ENCODE data around the gene CSRP3. TPM values are rescaled to one million over a fixed set of nuclear protein-coding genes. Genes with fewer than 3 reads are reported as not detected.

The CSRP3 gene
- total RNA-seq, 2 experiments from 2014 or later, result not detected

DNA sequence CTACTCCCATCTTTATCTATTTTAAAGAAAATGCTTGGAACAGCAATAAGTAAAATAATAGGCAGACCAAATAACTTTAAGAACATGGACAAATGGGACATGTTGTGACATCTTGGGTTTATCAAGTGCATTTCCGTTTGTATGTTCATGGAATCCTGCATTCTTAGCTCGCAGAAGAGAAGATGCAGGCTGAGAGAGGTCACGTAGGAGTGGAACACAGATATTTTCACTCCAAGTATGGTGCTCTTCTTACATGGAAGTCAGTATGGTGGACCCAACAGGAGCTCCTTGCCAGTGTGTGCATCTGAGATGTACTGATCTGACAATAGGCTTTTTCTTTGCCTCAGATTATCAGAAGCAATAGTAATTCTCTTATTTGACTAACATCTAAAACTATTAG, 37.3 kb upstream of the CSRP3 start:
- POLR2A ChIA-PET, result no interaction called here
- H3K9me3 Mint-ChIP-seq, result no peaks in the 10 kb centered on the region
- DNase-seq, result no peak
- peak overlapping the region; percentile 75 for H3K4me3 Mint-ChIP-seq
- peaks cover 45% of the 10 kb centered on the region for H3K4me1 Mint-ChIP-seq
- H3K36me3 Mint-ChIP-seq (ENCODE audit: low read depth), result peaks cover 62% of the 10 kb centered on the region
- peaks cover 6% of the 10 kb centered on the region for H3K27me3 Mint-ChIP-seq
- no peak overlapping the region for H3K27ac Mint-ChIP-seq
- CTCF ChIA-PET, result no interaction called here

- Mint-ChIP-seq H3K36me3 (ENCODE audit: low read depth) (peaks cover 68% of the 10 kb centered on the region), H3K27me3 (peaks cover 2% of the 10 kb centered on the region), H3K4me3 (no peak overlapping the region), H3K9me3 (no peaks in the 10 kb centered on the region), H3K4me1 (peaks cover 38% of the 10 kb centered on the region), H3K27ac (peak overlapping the region; percentile 9)
- ChIA-PET CTCF (interaction anchor here (0.5 to 1.0 kb wide), 3 partner anchors 9 to 921 kb away, joined by 3 to 4 read pairs (median 3); no protein-coding TSS in a partner anchor), POLR2A (no interaction called here)
- DNase-seq, result no peak
These were observed 36.0 kb upstream of the CSRP3 start for GRCh38 chr11:19237813-19238212.

DNA sequence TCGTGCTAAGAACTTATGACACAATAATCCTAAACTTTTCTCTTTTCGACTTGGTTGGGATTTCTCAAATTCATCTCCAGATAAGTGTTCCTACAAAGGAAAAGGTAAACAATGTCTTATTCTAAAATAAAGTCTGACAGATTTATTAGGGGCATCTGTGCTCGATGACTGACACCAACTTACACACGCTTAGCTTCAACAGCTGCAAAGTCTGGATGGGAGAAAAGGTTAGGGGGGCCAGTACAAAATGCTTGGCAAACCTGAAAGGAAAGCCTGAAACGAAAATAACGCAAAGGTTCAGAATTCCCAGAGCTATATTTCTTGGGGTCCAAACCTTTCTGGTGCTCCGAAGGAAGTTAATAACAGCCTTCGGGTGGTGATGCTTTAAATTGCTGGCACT, 35.6 kb upstream of the CSRP3 start:
- no peaks in the 10 kb centered on the region for H3K27me3 Mint-ChIP-seq
- no peak for DNase-seq
- ChIA-PET CTCF (interaction anchor here (0.5 to 1.0 kb wide), 3 partner anchors 9 to 921 kb away, joined by 3 to 4 read pairs (median 3); no protein-coding TSS in a partner anchor), POLR2A (no interaction called here)
- no peak overlapping the region for H3K27ac Mint-ChIP-seq
- no peak overlapping the region for H3K4me3 Mint-ChIP-seq
- peaks cover 69% of the 10 kb centered on the region for H3K36me3 Mint-ChIP-seq (ENCODE audit: low read depth)
- no peaks in the 10 kb centered on the region for H3K9me3 Mint-ChIP-seq
- H3K4me1 Mint-ChIP-seq, result peaks cover 34% of the 10 kb centered on the region

DNA sequence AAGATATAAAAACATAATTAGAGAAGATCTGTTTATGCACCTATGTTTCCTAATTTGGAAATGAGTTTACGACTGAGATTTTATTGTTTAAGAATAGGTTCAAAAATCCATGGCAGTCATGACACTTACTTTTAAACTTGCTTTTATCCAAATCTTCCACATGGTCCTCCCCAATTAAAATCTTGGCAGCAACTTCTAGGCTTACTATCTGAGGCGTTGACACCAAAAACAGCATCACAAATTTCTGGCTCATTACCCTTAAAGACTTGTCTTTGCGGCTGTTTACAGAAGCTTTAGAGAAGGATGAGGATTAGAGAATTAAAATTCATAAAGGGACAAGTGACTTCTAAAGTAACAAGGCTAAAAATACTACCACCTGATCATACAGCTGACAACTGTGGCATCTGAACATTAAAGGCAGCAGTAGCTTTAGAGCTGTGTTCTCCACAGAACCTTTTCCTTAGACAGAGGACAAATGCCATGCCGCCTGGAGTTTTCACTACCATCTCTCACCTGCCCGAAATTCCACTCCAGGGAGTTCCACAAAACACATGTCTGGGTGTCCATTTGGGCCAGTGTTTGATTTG, 32.5 kb upstream of the CSRP3 start:
- no peaks in the 10 kb centered on the region for H3K27me3 Mint-ChIP-seq
- H3K4me1 Mint-ChIP-seq, result peaks cover 43% of the 10 kb centered on the region
- H3K4me3 Mint-ChIP-seq, result no peak overlapping the region
- no peak overlapping the region for H3K27ac Mint-ChIP-seq
- CTCF ChIA-PET, result interaction anchor here (0.6 to 0.8 kb wide), 2 partner anchors 33 to 1503 kb away, joined by 3 read pairs; no protein-coding TSS in a partner anchor
- no peak for DNase-seq
- H3K36me3 Mint-ChIP-seq (ENCODE audit: low read depth), result peaks cover 85% of the 10 kb centered on the region
- no peaks in the 10 kb centered on the region for H3K9me3 Mint-ChIP-seq
- POLR2A ChIA-PET, result no interaction called here

- ChIA-PET CTCF (interaction anchor here (1.5 kb wide), 1 partner anchor 46 kb away, joined by 4 read pairs; no protein-coding TSS in a partner anchor), POLR2A (no interaction called here)
- H3K9me3 Mint-ChIP-seq, result no peaks in the 10 kb centered on the region
- no peaks in the 10 kb centered on the region for H3K27me3 Mint-ChIP-seq
- peaks cover 33% of the 10 kb centered on the region for H3K4me1 Mint-ChIP-seq
- DNase-seq, result no peak
- peaks cover 87% of the 10 kb centered on the region for H3K36me3 Mint-ChIP-seq (ENCODE audit: low read depth)
- H3K4me3 Mint-ChIP-seq, result no peak overlapping the region
- peak overlapping the region; percentile 25 for H3K27ac Mint-ChIP-seq
These were observed 31.2 kb upstream of the CSRP3 start for GRCh38 chr11:19232910-19233503.

GRCh38 chr11:19229671-19230070, 27.9 kb upstream of the CSRP3 start:
- Mint-ChIP-seq H3K27ac (no peak overlapping the region), H3K36me3 (ENCODE audit: low read depth) (peaks cover 83% of the 10 kb centered on the region), H3K4me3 (no peak overlapping the region), H3K9me3 (no peaks in the 10 kb centered on the region), H3K4me1 (peaks cover 21% of the 10 kb centered on the region), H3K27me3 (no peaks in the 10 kb centered on the region)
- CTCF ChIA-PET, result interaction anchor here (0.7 kb wide), 1 partner anchor 115 kb away, joined by 3 read pairs; no protein-coding TSS in a partner anchor
- no peak for DNase-seq
- POLR2A ChIA-PET, result interaction anchor here (0.6 kb wide), 1 partner anchor 76 kb away, joined by 4 read pairs; no protein-coding TSS in a partner anchor

- H3K4me1 Mint-ChIP-seq, result peaks cover 21% of the 10 kb centered on the region
- peaks cover 81% of the 10 kb centered on the region for H3K36me3 Mint-ChIP-seq (ENCODE audit: low read depth)
- POLR2A ChIA-PET, result no interaction called here
These were observed 27.2 kb upstream of the CSRP3 start for GRCh38 chr11:19228968-19229367.

DNA sequence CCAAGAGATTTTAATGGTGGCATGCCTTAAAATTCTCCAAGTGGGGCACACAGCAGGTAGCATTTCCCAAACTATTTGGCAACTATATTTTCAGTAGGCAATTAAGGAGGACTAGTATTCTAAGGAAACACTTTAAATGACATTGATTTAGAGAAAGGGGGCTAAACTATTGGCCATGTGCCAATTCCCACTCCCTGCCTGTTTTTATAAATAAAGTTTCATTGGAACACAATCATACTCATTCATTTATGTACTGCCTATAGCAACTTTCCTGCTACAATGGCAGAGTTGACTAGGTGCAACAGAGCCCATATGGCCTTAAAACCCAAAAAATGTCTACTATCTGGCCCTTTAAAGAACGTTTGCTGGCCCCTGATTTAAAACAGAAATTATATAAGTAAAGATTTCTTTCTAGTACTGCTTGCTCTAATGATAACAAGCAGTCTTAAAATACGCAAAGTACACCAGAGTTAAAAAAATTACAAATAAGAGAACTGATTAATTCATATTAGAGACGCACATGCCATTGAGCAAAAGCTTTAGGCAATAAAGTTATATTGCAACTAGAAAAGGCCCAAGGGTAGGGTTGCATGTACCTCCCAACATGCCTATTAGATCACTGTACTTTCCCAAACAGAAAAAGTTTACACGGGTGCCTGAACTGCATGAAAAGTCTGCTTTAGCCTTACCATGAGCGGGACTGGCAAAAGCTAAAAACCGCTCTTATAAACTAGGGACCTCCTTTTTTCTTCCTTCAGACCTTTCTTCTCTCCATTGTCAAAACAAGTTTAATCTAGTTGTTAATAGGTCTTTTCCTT, 24.8 kb upstream of the CSRP3 start:
- POLR2A ChIA-PET, result no interaction called here

More at GRCh38 chr11:19228968-19229367, 27.2 kb upstream of the CSRP3 start:
- Mint-ChIP-seq H3K4me3 (no peak overlapping the region), H3K27ac (no peak overlapping the region), H3K27me3 (no peaks in the 10 kb centered on the region), H3K9me3 (no peaks in the 10 kb centered on the region)
- CTCF ChIA-PET, result interaction anchor here (0.7 kb wide), 1 partner anchor 9 kb away, joined by 3 read pairs; no protein-coding TSS in a partner anchor
- no peak for DNase-seq

DNA sequence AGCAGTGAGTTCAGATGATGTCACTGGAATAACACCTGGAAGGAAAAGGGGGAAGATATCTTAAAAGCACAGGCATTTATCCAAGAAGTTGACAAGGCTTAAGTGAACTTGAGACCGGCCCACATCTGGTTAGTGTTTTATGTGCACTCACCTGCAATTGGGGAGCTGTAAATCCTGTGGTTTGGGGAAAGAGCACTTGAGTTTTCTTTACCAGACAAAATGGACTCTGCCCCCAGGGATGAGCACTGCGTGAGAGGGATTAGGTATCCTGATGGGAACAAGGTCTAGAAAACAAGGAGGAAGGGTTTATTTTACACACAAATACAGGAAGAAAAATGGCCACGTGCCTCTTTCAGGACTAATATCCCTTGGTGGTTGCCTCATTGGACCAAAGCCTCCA, 23.8 kb upstream of the CSRP3 start:
- POLR2A ChIA-PET, result no interaction called here
- Mint-ChIP-seq H3K36me3 (ENCODE audit: low read depth) (peaks cover 67% of the 10 kb centered on the region), H3K27me3 (no peaks in the 10 kb centered on the region), H3K4me1 (peaks cover 9% of the 10 kb centered on the region), H3K9me3 (no peaks in the 10 kb centered on the region), H3K4me3 (no peak overlapping the region), H3K27ac (no peak overlapping the region)
- CTCF ChIA-PET, result no interaction called here
- no peak for DNase-seq

More for the DNA sequence above, 24.8 kb upstream of the CSRP3 start:
- no peak overlapping the region for H3K27ac Mint-ChIP-seq
- H3K4me3 Mint-ChIP-seq, result no peak overlapping the region
- CTCF ChIA-PET, result no interaction called here
- no peaks in the 10 kb centered on the region for H3K9me3 Mint-ChIP-seq
- H3K36me3 Mint-ChIP-seq (ENCODE audit: low read depth), result peaks cover 77% of the 10 kb centered on the region
- no peaks in the 10 kb centered on the region for H3K27me3 Mint-ChIP-seq
- no peak for DNase-seq
- H3K4me1 Mint-ChIP-seq, result peaks cover 14% of the 10 kb centered on the region

GRCh38 chr11:19225123-19225522, 23.3 kb upstream of the CSRP3 start:
- POLR2A ChIA-PET, result no interaction called here
- H3K4me1 Mint-ChIP-seq, result peaks cover 8% of the 10 kb centered on the region
- peaks cover 64% of the 10 kb centered on the region for H3K36me3 Mint-ChIP-seq (ENCODE audit: low read depth)
- no peak overlapping the region for H3K4me3 Mint-ChIP-seq
- no peak overlapping the region for H3K27ac Mint-ChIP-seq
- DNase-seq, result no peak
- H3K9me3 Mint-ChIP-seq, result no peaks in the 10 kb centered on the region
- no peaks in the 10 kb centered on the region for H3K27me3 Mint-ChIP-seq
- CTCF ChIA-PET, result no interaction called here

GRCh38 chr11:19220903-19221724, 19.3 kb upstream of the CSRP3 start:
- CTCF ChIA-PET, result no interaction called here
- Mint-ChIP-seq H3K4me3 (no peak overlapping the region), H3K36me3 (ENCODE audit: low read depth) (peaks cover 29% of the 10 kb centered on the region), H3K9me3 (no peaks in the 10 kb centered on the region), H3K27me3 (peaks cover 7% of the 10 kb centered on the region), H3K4me1 (peaks cover 1% of the 10 kb centered on the region), H3K27ac (no peak overlapping the region)
- POLR2A ChIA-PET, result no interaction called here
- DNase-seq, result no peak

DNA sequence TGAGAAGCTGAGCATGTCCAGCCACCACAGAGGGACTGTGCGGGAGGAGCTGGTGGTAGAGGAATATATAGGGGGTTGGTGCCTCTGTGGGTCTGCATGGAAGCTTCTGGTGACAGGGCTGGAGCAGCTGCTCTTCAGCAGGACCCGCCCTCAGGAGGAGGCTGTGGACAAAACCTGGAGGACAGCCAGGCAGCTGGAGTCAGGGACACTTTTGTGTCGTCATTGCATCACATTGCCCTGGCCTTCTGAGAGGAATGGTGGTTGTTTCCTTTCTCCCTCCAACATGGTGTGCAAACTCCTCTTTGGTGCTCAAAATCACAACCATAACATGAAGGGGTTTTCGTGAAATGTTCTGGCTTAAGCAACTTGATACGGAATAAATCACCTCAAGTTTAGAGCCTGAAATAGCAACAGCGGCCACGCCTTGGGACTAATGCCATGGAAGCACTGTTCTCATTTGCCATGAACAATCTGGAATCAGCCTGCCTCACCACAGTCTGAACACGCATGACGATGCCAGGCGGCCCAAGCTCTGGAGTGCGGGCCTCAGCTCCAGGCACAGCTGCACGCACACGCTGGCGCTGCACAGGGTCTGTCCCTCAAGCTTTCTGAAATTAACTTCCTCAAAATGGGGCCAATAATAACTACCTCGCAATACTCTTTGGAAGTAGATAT, 17.1 kb upstream of the CSRP3 start:
- DNase-seq, result no peak
- Mint-ChIP-seq H3K36me3 (ENCODE audit: low read depth) (peaks cover 10% of the 10 kb centered on the region), H3K27me3 (peaks cover 20% of the 10 kb centered on the region), H3K9me3 (no peaks in the 10 kb centered on the region), H3K27ac (no peak overlapping the region), H3K4me1 (peaks cover 1% of the 10 kb centered on the region), H3K4me3 (no peak overlapping the region)
- ChIA-PET CTCF (interaction anchor here (0.6 kb wide), 1 partner anchor 437 kb away, joined by 4 read pairs; no protein-coding TSS in a partner anchor), POLR2A (no interaction called here)
